A673 (cell line): ENCODE data around the gene COL20A1. TPM values are rescaled to one million over a fixed set of nuclear protein-coding genes. Genes with fewer than 3 reads are reported as not detected.

Experiments used
- BruUV-seq: library from RNA; stranded (reverse); fragments of 400-500 nt; replicated peaks from 2 replicates; lab custom pipeline; 2021; lab: Mats Ljungman, UMichigan
- CTCF ChIA-PET: fragments of 300-600 bp; sonication (Branson Sonifier 250); formaldehyde crosslinking; loops from one replicate; lab custom pipeline; 2022; ENCODE audit warnings: antibody characterized with exemption; lab: Charles Lee
- POLR2A ChIA-PET: fragments of 300-600 bp; sonication (Branson Sonifier 250); formaldehyde crosslinking; loops from one replicate; lab custom pipeline; 2022; ENCODE audit warnings: antibody characterized with exemption; ENCODE audit not compliant: low non-redundant PET; lab: Charles Lee
- DNase-seq: peaks from one replicate; pipeline ENCODE4 v3.0.0-alpha.2; 2015; ENCODE audit warnings: low spot score
- H3K27ac ChIP-seq: fragments of 200-600 bp; sonication (generic); 2 replicates; pipeline ENCODE4 v1.5.1; 2016; ENCODE audit warnings: mixed run types, low read depth, mild to moderate bottlenecking, mixed read lengths, antibody characterized with exemption, low read length; ENCODE audit not compliant: poor library complexity, severe bottlenecking
- H3K27me3 ChIP-seq: fragments of 200-600 bp; sonication (generic); replicated peaks from 2 replicates; pipeline ENCODE4 v1.6.1; 2017; ENCODE audit warnings: mixed run types, low read depth, mild to moderate bottlenecking, mixed read lengths, antibody characterized with exemption, low read length; ENCODE audit not compliant: insufficient read depth, poor library complexity
- H3K36me3 ChIP-seq: fragments of 200-600 bp; sonication (generic); 2 replicates; pipeline ENCODE4 v1.6.1; 2016; ENCODE audit warnings: mixed run types, mild to moderate bottlenecking, mixed read lengths, antibody characterized with exemption, low read length; ENCODE audit not compliant: insufficient read depth, poor library complexity, severe bottlenecking
- H3K4me1 ChIP-seq: fragments of 200-600 bp; sonication (generic); 2 replicates; pipeline ENCODE4 v1.6.1; 2017; ENCODE audit warnings: mixed run types, mild to moderate bottlenecking, mixed read lengths, antibody characterized with exemption, low read length; ENCODE audit not compliant: insufficient read depth, poor library complexity, severe bottlenecking
- H3K4me3 ChIP-seq: fragments of 200-600 bp; sonication (generic); 2 replicates; pipeline ENCODE4 v1.5.1; 2016; ENCODE audit warnings: low read depth, mixed run types, mild to moderate bottlenecking, mixed read lengths, low read length; ENCODE audit not compliant: poor library complexity, severe bottlenecking
- H3K9me3 ChIP-seq: fragments of 200-600 bp; sonication (generic); 2 replicates; pipeline ENCODE4 v1.6.1; 2016; ENCODE audit warnings: mixed run types, low read depth, mild to moderate bottlenecking, mixed read lengths, antibody characterized with exemption, low read length; ENCODE audit not compliant: poor library complexity, severe bottlenecking
- CTCF ChIP-seq: fragments of 300-800, 200-600 bp; sonication (generic); conservative IDR thresholded peaks from 2 replicates; pipeline ENCODE4 v1.5.1; 2017; ENCODE audit warnings: low read depth, mild to moderate bottlenecking, antibody characterized with exemption, low read length, moderate library complexity, mixed read lengths
- EZH2 ChIP-seq: fragments of 200-600 bp; sonication (generic); IDR thresholded peaks from 2 replicates; pipeline ENCODE4 v1.6.1; 2017; ENCODE audit warnings: borderline replicate concordance, low read depth, mild to moderate bottlenecking, mixed read lengths, antibody characterized with exemption, low read length; ENCODE audit not compliant: poor library complexity, severe bottlenecking
- intact Hi-C: fragments of 100-400 bp; cut with micrococcal nuclease; formaldehyde crosslinking; loops from one replicate; pipeline ENCODE4 v1.10.0; 2022; ENCODE audit not compliant: unreplicated experiment
- total RNA-seq: library from RNA; stranded (reverse); gene quantifications from 2 replicates; pipeline ENCODE4 v1.2.3, GENCODE V29; 2021

COL20A1 gene
- total RNA-seq, 1 experiment from 2014 or later = not detected

DNA sequence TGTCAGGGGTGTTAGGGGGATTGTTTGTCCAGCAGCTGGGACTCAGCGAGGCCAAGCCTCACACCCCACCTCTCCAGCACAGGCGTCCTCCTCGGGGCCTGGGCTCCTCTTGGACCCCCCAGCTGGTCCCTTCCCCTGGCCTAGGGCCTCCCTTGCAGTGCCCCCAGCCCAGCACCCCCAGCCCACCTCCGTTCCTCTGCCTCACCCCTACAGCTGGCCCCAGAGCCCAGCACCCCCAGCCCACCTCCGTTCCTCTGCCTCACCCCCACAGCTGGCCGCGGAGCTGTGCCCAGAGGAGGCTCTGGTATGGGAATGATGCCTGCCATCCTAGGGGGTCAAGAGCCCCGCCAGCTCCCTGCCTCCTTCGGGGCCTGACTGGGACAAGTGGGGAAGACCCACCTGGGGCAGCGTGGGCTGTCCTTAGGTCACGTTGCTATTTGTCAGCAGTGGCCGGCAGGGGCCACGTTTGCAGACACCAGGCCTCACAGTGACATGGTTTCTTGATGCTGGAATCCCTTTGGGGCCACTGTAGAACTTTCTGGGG lies 7.9 kb upstream of the COL20A1 start:
- Histone ChIP-seq H3K27me3 (no peaks in the 10 kb centered on the region), H3K9me3 (no peaks in the 10 kb centered on the region), H3K27ac (no peak overlapping the region), H3K36me3 (peaks cover 12% of the 10 kb centered on the region), H3K4me3 (no peak overlapping the region), H3K4me1 (no peaks in the 10 kb centered on the region)
- POLR2A ChIA-PET = interaction anchor here (0.6 kb wide), 1 partner anchor 806 kb away, joined by 3 read pairs; no protein-coding TSS in a partner anchor
- no peak for TF ChIP-seq CTCF
- CTCF ChIA-PET = no interaction called here
- DNase-seq = no peak
- no TSS peak for BruUV-seq
- intact Hi-C loops = no loop called here

DNA sequence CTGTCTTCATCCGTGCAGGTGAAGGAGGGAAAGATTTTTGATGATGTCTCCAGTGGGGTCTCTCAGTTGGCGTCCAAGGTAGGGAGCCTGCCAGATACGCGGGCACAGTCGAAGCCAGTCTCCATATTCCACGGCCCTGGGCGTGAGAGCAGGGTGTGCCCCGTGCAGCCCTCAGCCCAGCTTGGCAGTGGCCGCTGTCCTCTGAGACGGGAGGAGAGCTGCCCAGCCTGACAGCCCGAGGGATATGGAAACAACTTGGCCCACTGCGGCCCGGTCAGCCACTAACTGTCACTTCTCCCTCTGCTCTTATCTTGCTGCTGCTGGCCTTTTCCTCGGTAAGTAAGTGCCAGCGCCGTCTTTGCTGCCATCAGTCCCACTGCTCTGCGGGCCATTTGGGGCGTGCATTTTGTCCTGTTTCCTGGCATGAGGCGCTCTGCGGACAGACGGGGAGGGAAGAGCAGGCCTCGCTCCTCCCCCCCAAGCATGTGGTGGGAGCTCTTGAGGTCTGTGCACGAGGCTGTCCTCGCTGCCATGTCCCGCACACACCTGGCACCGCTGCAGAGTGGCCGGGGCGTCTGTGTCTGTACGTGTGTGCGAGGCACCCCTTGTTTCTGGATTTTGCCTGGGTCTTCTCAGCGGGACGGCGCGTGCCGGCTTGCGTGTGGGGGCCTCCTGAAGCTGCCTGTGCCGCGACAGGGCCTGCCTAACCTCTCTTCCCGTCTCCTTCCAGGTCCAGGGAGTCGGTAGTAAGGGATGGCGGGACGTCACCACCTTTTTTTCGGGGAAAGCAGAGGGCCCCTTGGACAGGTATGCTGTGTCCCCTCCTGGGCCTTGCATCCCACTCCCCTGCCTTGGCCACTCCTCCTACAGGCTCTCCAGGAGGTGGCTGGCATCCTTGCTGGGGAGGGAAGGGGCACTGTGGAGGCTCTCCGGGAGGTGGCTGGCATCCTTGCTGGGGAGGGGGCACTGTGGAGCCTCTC lies 7.1 kb upstream of the COL20A1 start:
- H3K27me3 ChIP-seq = no peaks in the 10 kb centered on the region
- H3K36me3 ChIP-seq = peaks cover 6% of the 10 kb centered on the region
- no peak overlapping the region for H3K27ac ChIP-seq
- no peaks in the 10 kb centered on the region for H3K9me3 ChIP-seq
- BruUV-seq = no TSS peak
- no peak for TF ChIP-seq CTCF
- DNase-seq = no peak
- POLR2A ChIA-PET = interaction anchor here (0.6 kb wide), 1 partner anchor 807 kb away, joined by 3 read pairs; no protein-coding TSS in a partner anchor
- intact Hi-C loops = no loop called here
- CTCF ChIA-PET = no interaction called here
- no peak overlapping the region for H3K4me3 ChIP-seq
- no peaks in the 10 kb centered on the region for H3K4me1 ChIP-seq

DNA sequence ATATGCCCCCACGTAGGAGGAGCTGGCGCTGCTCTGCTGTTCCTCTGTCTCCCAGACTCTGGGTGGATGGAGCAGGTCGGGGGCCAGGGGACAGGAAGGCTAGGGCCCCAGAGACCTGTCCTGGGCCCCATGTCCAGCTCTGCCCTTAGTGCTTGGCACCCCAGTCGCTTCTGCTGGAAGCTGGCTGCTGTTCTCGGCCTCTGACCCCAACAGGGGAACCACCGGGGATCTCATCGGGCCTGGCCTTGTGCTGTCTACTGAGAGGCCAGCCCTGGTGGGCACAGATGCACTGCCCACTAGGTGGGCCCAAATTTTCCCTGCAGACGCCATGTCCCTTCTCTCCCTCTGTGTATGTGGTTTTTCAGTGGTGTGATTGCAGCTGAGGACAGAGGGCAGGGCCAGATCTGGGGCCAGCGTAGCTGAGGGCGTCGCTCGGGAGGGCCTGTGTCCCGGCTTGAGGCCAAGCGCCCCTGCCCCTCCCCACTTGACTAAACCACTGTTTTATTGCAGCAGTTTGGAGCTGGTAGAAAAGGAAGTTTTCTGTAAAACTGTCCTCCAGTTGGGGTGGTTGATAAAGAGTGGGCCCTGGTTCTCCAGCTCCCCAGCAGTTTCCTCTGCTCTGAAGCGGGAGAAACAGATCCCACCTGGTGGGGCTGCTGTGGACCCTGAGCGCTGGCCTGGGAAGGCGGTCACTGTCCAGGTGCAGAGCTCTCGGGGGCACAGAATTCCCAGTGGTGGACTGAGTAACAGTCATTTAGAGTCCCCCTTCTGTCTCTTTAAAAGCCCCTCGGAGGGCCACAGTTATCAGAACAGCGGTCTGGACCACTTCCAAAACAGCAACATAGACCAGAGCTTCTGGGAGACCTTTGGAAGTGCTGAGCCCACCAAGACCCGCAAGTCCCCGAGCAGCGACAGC lies 5.9 kb upstream of the COL20A1 start:
- ChIA-PET POLR2A (interaction anchor here (0.5 kb wide), 1 partner anchor 30 kb away, joined by 7 read pairs; no protein-coding TSS in a partner anchor), CTCF (no interaction called here)
- H3K9me3 ChIP-seq = no peaks in the 10 kb centered on the region
- H3K36me3 ChIP-seq = peaks cover 6% of the 10 kb centered on the region
- H3K4me1 ChIP-seq = no peaks in the 10 kb centered on the region
- no peak for DNase-seq
- no peaks in the 10 kb centered on the region for H3K27me3 ChIP-seq
- no peak overlapping the region for H3K4me3 ChIP-seq
- no peak for TF ChIP-seq CTCF
- no peak for TF ChIP-seq EZH2
- intact Hi-C loops = no loop called here
- no peak overlapping the region for H3K27ac ChIP-seq
- BruUV-seq = no TSS peak
